ENCODE measurements around the gene FARS2. TPM values are rescaled to one million over a fixed set of nuclear protein-coding genes. Genes with fewer than 3 reads are reported as not detected.
A peak's percentile ranks its signal among the peaks of the same experiment; 100 is the strongest.

The FARS2 gene
- total RNA-seq, 4 donors from 2014 or later, result 16.4 to 26.1 (median 21.4) TPM

- 82 to 85% methylated on average over 11 of the region's 11 CpGs for WGBS, 2 donors
- Histone ChIP-seq H3K4me1 (peaks cover 0 to 11% (median 0%) of the 10 kb centered on the region in 4 donors), H3K9me3 (no peaks in the 10 kb centered on the region), H3K27me3 (no peaks in the 10 kb centered on the region), H3K36me3 (peaks cover 0 to 3% (median 0%) of the 10 kb centered on the region in 3 donors), H3K27ac (no peak overlapping the region), H3K4me3 (no peak overlapping the region)
- DNase-seq (ENCODE audit: low spot score in 2 of 2), result no peak
- TF ChIP-seq POLR2A (IDR thresholded peaks at IDR 0.05) (no peak), EP300 (IDR thresholded peaks at IDR 0.05) (no peak), CTCF (IDR thresholded peaks at IDR 0.05) (no peak)
These were observed 33.3 kb downstream of the FARS2 start for GRCh38 chr6:5294392-5295211.

GRCh38 chr6:5295623-5296022 is 34.3 kb downstream of the FARS2 start:
- WGBS, 2 donors, result 75 to 77% methylated on average over 7 of the region's 7 CpGs
- Histone ChIP-seq H3K27me3 (no peaks in the 10 kb centered on the region), H3K9me3 (no peaks in the 10 kb centered on the region), H3K4me3 (no peak overlapping the region), H3K4me1 (peaks cover 0 to 11% (median 0%) of the 10 kb centered on the region in 4 donors), H3K36me3 (peaks cover 0 to 3% (median 0%) of the 10 kb centered on the region in 3 donors), H3K27ac (no peak overlapping the region)
- no peak for DNase-seq (ENCODE audit: low spot score in 2 of 2)
- TF ChIP-seq CTCF (IDR thresholded peaks at IDR 0.05) (no peak), POLR2A (IDR thresholded peaks at IDR 0.05) (no peak), EP300 (IDR thresholded peaks at IDR 0.05) (no peak)

- Histone ChIP-seq H3K36me3 (peaks cover 0 to 3% (median 0%) of the 10 kb centered on the region in 3 donors), H3K4me1 (peaks cover 0 to 5% (median 0%) of the 10 kb centered on the region in 4 donors), H3K27me3 (no peaks in the 10 kb centered on the region), H3K4me3 (no peak overlapping the region), H3K9me3 (no peaks in the 10 kb centered on the region), H3K27ac (no peak overlapping the region)
- DNase-seq (ENCODE audit: low spot score in 2 of 2), result no peak
- WGBS, 2 donors, result 56 to 59% methylated on average over 1 of the region's 1 CpG
- TF ChIP-seq POLR2A (IDR thresholded peaks at IDR 0.05) (no peak), CTCF (IDR thresholded peaks at IDR 0.05) (no peak), EP300 (IDR thresholded peaks at IDR 0.05) (no peak)
These were observed 39.0 kb downstream of the FARS2 start for GRCh38 chr6:5300206-5300764.

GRCh38 chr6:5302220-5302946 is 41.1 kb downstream of the FARS2 start:
- 76 to 78% methylated on average over 10 of the region's 10 CpGs for WGBS, 2 donors
- Histone ChIP-seq H3K9me3 (no peaks in the 10 kb centered on the region), H3K4me1 (peaks cover 0 to 5% (median 0%) of the 10 kb centered on the region in 4 donors), H3K36me3 (no peaks in the 10 kb centered on the region), H3K4me3 (no peak overlapping the region), H3K27ac (no peak overlapping the region), H3K27me3 (no peaks in the 10 kb centered on the region)
- DNase-seq (ENCODE audit: low spot score in 2 of 2), result no peak
- no peak for TF ChIP-seq POLR2A (IDR thresholded peaks at IDR 0.05)

- Histone ChIP-seq H3K36me3 (no peaks in the 10 kb centered on the region), H3K27ac (no peak overlapping the region), H3K9me3 (no peaks in the 10 kb centered on the region), H3K27me3 (no peaks in the 10 kb centered on the region), H3K4me1 (peaks cover 0 to 5% (median 0%) of the 10 kb centered on the region in 4 donors), H3K4me3 (no peak overlapping the region)
- TF ChIP-seq CTCF (IDR thresholded peaks at IDR 0.05), result peak in 2 of 5 experiments; percentile 9 to 30
- no peak for TF ChIP-seq POLR2A (IDR thresholded peaks at IDR 0.05)
- TF ChIP-seq EP300 (IDR thresholded peaks at IDR 0.05), result no peak
- WGBS, 2 donors, result 66 to 74% methylated on average over 10 of the region's 10 CpGs
- DNase-seq (ENCODE audit: low spot score in 2 of 2), result no peak
These were observed 41.8 kb downstream of the FARS2 start for GRCh38 chr6:5302995-5303622.
